H1 (cell line): ENCODE measurements around the gene TRMT13.
"Not testable (repeated sequence)": the region's sequence is repeated elsewhere in the genome, so short reads cannot be mapped to it uniquely, and the experiment has no call there.

ENCODE experiments used
- BCL11A ChIP-seq, 2 experiments: IDR thresholded peaks; one replicate each; pipeline ENCODE4 v1.6.1; 2011; ENCODE audit warnings: low read depth in 2 of 2, low read length in 2 of 2, mild to moderate bottlenecking in 2 of 2
- CTCF ChIP-seq, 3 experiments: IDR thresholded peaks; 1 replicate in 2 of 3; 2 replicates in 1 of 3; pipeline versions ENCODE4 v1.5.1 to v1.6.1; 2011; ENCODE audit warnings: low read length in 3 of 3, mild to moderate bottlenecking in 3 of 3, inconsistent platforms in 2 of 3, low read depth in 1 of 3, moderate library complexity in 1 of 3; ENCODE audit not compliant: insufficient read depth in 1 of 3; ENCODE audit errors: control extremely low read depth in 1 of 3
- EP300 ChIP-seq, 2 experiments: IDR thresholded peaks; 1 replicate in 1 of 2; 2 replicates in 1 of 2; pipeline ENCODE4 v1.6.1; 2011 to 2012; ENCODE audit warnings: low read depth in 2 of 2, low read length in 2 of 2, mild to moderate bottlenecking in 2 of 2, borderline replicate concordance in 1 of 2, inconsistent platforms in 1 of 2, moderate library complexity in 1 of 2
- GABPA ChIP-seq: IDR thresholded peaks from 2 replicates; pipeline ENCODE4 v1.6.1; 2011; ENCODE audit warnings: mild to moderate bottlenecking, low read length, moderate library complexity, borderline replicate concordance; ENCODE audit not compliant: insufficient read depth
- MAX ChIP-seq: IDR thresholded peaks from 2 replicates; pipeline ENCODE4 v1.6.1; 2012; ENCODE audit warnings: inconsistent platforms
- POLR2A ChIP-seq, 2 experiments: IDR thresholded peaks; 1 replicate in 1 of 2; 2 replicates in 1 of 2; pipeline ENCODE4 v1.6.1; 2011; ENCODE audit warnings: low read depth in 2 of 2, low read length in 2 of 2, mild to moderate bottlenecking in 2 of 2; ENCODE audit errors: control extremely low read depth in 1 of 2
- POLR2AphosphoS5 ChIP-seq: IDR thresholded peaks from 2 replicates; pipeline ENCODE4 v1.6.1; 2011; ENCODE audit warnings: low read depth, low read length
- RAD21 ChIP-seq, 2 experiments: IDR thresholded peaks in 1 of 2; conservative IDR thresholded peaks in 1 of 2; 2 replicates each; pipeline ENCODE4 v1.6.1; 2011; ENCODE audit warnings: low read depth in 2 of 2, low read length in 2 of 2, improper control_type of control experiment in 1 of 2, inconsistent platforms in 1 of 2, mild to moderate bottlenecking in 1 of 2, moderate library complexity in 1 of 2
- RNF2 ChIP-seq: fragments of 200-900, 300-1000 bp; sonication (generic); IDR thresholded peaks from 2 replicates; pipeline ENCODE4 v1.7.1; 2016; ENCODE audit warnings: borderline replicate concordance, low read depth, mild to moderate bottlenecking, antibody characterized with exemption, low read length; ENCODE audit not compliant: poor library complexity, severe bottlenecking; ENCODE audit errors: missing control alignments
- SP1 ChIP-seq: IDR thresholded peaks from 2 replicates; pipeline ENCODE4 v1.6.1; 2011; ENCODE audit warnings: low read depth, low read length
- SP4 ChIP-seq: IDR thresholded peaks from 2 replicates; pipeline ENCODE4 v1.6.1; 2012; ENCODE audit warnings: low read length, inconsistent platforms
- TAF1 ChIP-seq: IDR thresholded peaks from 2 replicates; pipeline ENCODE4 v1.6.1; 2011; ENCODE audit warnings: mild to moderate bottlenecking, low read depth, low read length
- USF2 ChIP-seq: IDR thresholded peaks from 2 replicates; pipeline ENCODE4 v1.6.1; 2011; ENCODE audit warnings: low read length, improper control_type of control experiment
- YY1 ChIP-seq: IDR thresholded peaks from 2 replicates; pipeline ENCODE4 v1.6.1; 2011; ENCODE audit warnings: low read depth, mild to moderate bottlenecking, low read length

GRCh38 chr1:100200060-100200459 is 67.1 kb downstream of the TRMT13 start:
- not testable (repeated sequence) for TF ChIP-seq MAX; CTCF (IDR thresholded peaks at IDR 0.05; ENCODE audit: control extremely low read depth in 1 of 3, insufficient read depth in 1 of 3, low read depth in 1 of 3, low read length in 3 of 3); POLR2AphosphoS5; RNF2; SP1; SP4; RAD21 (IDR thresholded peaks at IDR 0.05 in 1 of 2, conservative IDR thresholded peaks at IDR 0.05 in 1 of 2; ENCODE audit: low read depth in 2 of 2, low read length in 2 of 2); POLR2A (IDR thresholded peaks at IDR 0.05; ENCODE audit: control extremely low read depth in 1 of 2, low read depth in 2 of 2, low read length in 2 of 2); EP300 (IDR thresholded peaks at IDR 0.05; ENCODE audit: borderline replicate concordance in 1 of 2, low read depth in 2 of 2, low read length in 2 of 2); BCL11A (IDR thresholded peaks at IDR 0.05; ENCODE audit: low read depth in 2 of 2, low read length in 2 of 2); TAF1; GABPA; USF2
- peak; percentile 85 for TF ChIP-seq YY1
